GM23248 (cell line): Measurements from ENCODE around the gene YIPF1. TPM values are rescaled to one million over a fixed set of nuclear protein-coding genes. Genes with fewer than 3 reads are reported as not detected.
A peak's percentile ranks its signal among the peaks of the same experiment; 100 is the strongest.

Experiments
- DNase-seq: peaks from one replicate; pipeline ENCODE4 v3.0.0-alpha.2; 2015
- H2AFZ ChIP-seq: fragments of 200-600 bp; sonication (generic); 2 replicates; pipeline ENCODE4 v1.6.1; 2016; ENCODE audit warnings: antibody characterized with exemption
- H3F3A ChIP-seq: fragments of 200-600 bp; sonication (generic); 2 replicates; pipeline ENCODE4 v1.6.1; 2016; ENCODE audit warnings: mild to moderate bottlenecking, antibody characterized with exemption, mixed run types; ENCODE audit not compliant: insufficient read depth
- H3K27ac ChIP-seq: fragments of 200-600 bp; sonication (generic); 2 replicates; pipeline ENCODE4 v1.5.1; 2016; ENCODE audit warnings: mild to moderate bottlenecking
- H3K27me3 ChIP-seq: fragments of 200-600 bp; sonication (generic); replicated peaks from 2 replicates; pipeline ENCODE4 v1.6.1; 2016; ENCODE audit warnings: mild to moderate bottlenecking; ENCODE audit not compliant: insufficient read depth
- H3K36me3 ChIP-seq: fragments of 200-600 bp; sonication (generic); 2 replicates; pipeline ENCODE4 v1.6.1; 2016; ENCODE audit warnings: low read depth, mild to moderate bottlenecking
- H3K4me1 ChIP-seq: fragments of 200-600 bp; sonication (generic); 2 replicates; pipeline ENCODE4 v1.6.1; 2016; ENCODE audit warnings: mild to moderate bottlenecking; ENCODE audit not compliant: insufficient read depth
- H3K4me2 ChIP-seq: fragments of 200-600 bp; sonication (generic); one replicate; pipeline ENCODE4 v1.6.1; 2016; ENCODE audit warnings: mild to moderate bottlenecking; ENCODE audit not compliant: unreplicated experiment
- H3K4me3 ChIP-seq: fragments of 200-600 bp; sonication (generic); 2 replicates; pipeline ENCODE4 v1.5.1; 2016; ENCODE audit warnings: mild to moderate bottlenecking
- H3K79me2 ChIP-seq: fragments of 200-600 bp; sonication (generic); 2 replicates; pipeline ENCODE4 v1.6.1; 2016; ENCODE audit warnings: mild to moderate bottlenecking; ENCODE audit not compliant: insufficient read depth
- H3K9ac ChIP-seq: fragments of 200-600 bp; sonication (generic); 2 replicates; pipeline ENCODE4 v1.6.1; 2016; ENCODE audit warnings: mild to moderate bottlenecking
- H3K9me2 ChIP-seq: fragments of 200-600 bp; sonication (generic); 2 replicates; pipeline ENCODE4 v1.6.1; 2016; ENCODE audit warnings: mixed run types, mild to moderate bottlenecking, moderate library complexity; ENCODE audit not compliant: insufficient read depth
- H3K9me3 ChIP-seq: fragments of 200-600 bp; sonication (generic); one replicate; pipeline ENCODE4 v1.6.1; 2017; ENCODE audit warnings: low read depth
- H4K20me1 ChIP-seq: fragments of 200-600 bp; sonication (generic); 2 replicates; pipeline ENCODE4 v1.6.0; 2016; ENCODE audit not compliant: insufficient read depth
- EZH2 ChIP-seq: fragments of 200-600 bp; sonication (generic); IDR thresholded peaks from 2 replicates; pipeline ENCODE4 v1.6.1; 2018; ENCODE audit warnings: antibody characterized with exemption, mild to moderate bottlenecking; ENCODE audit not compliant: insufficient read depth, poor library complexity, severe bottlenecking
- EZH2phosphoT487 ChIP-seq: fragments of 200-600 bp; sonication (generic); IDR thresholded peaks from 2 replicates; pipeline ENCODE4 v1.6.1; 2018; ENCODE audit warnings: antibody characterized with exemption, moderate library complexity, mild to moderate bottlenecking, low read depth; ENCODE audit not compliant: insufficient read depth
- WGBS, 2 experiments: methylation state at CpG; one replicate each; pipeline ENCODE4 v1.1.6; 2015 to 2017; ENCODE audit warnings: low lambda C conversion rate in 2 of 2, low coverage in 1 of 2; ENCODE audit errors: missing lambda C conversion rate in 2 of 2; 5-methylcytosine and 5-hydroxymethylcytosine counted together
- in situ Hi-C: fragments of 300-500 bp; cut with MboI; formaldehyde crosslinking; loops from 2 replicates; pipeline ENCODE4 v1.15.0; 2020
- polyA plus RNA-seq: library from polyadenylated mRNA; unstranded; fragments of >200 nt; fragmentation: Nextera tagmentation; extraction: Ambion mirVana; gene quantifications from 2 replicates; pipeline ENCODE4 v1.2.1, GENCODE V29; 2016
- total RNA-seq: library from RNA; depleted of rRNA; stranded (reverse); fragments of >200 nt; shearing (Covaris generic); gene quantifications from 2 replicates; pipeline ENCODE4 v1.2.3, GENCODE V29; 2014

Gene YIPF1
- total and polyA plus RNA-seq, 2 experiments from 2014 or later, result 21.0 to 23.4 TPM

DNA sequence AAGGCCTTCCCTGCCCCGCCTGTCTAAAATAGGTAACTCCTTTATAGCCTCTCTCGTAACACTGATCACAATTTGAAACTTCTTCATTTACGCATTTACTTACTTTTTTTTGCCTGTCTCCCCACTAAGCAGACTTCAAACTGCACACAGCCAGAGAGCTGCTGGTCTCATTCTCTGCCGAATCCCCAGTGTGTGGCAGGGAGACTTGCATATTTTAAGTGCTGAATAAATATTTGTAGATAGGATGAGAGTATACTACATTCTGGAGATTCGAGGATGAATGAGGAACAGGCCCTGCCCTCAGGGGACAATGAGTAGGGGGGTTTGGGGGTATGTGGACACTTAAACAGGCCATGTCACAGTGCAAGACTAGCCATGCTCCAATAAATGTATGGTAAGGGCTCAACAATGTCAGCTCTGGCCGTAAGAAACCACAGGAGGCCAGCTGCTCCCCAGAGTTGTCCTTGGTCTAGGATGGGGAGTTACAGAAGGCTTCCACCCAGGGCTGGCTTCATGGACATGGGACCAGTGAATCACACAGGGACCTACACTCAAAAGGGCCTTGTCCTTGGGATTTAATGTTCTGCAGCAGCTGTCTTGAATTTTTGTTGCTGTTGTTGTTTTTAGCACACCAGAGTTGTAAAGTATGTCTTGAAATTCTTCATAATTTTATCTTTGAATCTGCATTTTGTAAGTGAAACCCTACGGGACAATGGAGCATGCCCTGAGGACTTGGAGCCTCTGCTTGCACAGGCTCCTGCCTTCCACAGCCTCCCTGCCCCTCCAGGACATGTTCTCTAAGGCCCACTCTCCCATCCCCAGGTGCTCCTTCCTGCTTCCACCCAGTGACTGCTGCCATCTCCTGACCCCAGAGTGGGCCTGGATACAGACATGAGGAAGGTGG lies 12.9 kb upstream of the YIPF1 start:
- Histone ChIP-seq H3K27me3 (no peaks in the 10 kb centered on the region), H3K4me1 (peaks cover 11% of the 10 kb centered on the region), H3K9me3 (no peaks in the 10 kb centered on the region), H3K79me2 (no peaks in the 10 kb centered on the region), H3F3A (peaks cover 17% of the 10 kb centered on the region), H3K4me3 (no peak overlapping the region), H3K27ac (no peak overlapping the region), H4K20me1 (no peaks in the 10 kb centered on the region), H3K4me2 (no peak overlapping the region), H3K9ac (no peak overlapping the region), H2AFZ (no peak overlapping the region), H3K36me3 (no peaks in the 10 kb centered on the region), H3K9me2 (no peaks in the 10 kb centered on the region)
- no peak for TF ChIP-seq EZH2
- TF ChIP-seq EZH2phosphoT487, result no peak
- no peak for DNase-seq
- WGBS, 2 experiments, result 76 to 77% methylated on average over 7 of the region's 7 CpGs
- in situ Hi-C loops, result no loop called here

DNA sequence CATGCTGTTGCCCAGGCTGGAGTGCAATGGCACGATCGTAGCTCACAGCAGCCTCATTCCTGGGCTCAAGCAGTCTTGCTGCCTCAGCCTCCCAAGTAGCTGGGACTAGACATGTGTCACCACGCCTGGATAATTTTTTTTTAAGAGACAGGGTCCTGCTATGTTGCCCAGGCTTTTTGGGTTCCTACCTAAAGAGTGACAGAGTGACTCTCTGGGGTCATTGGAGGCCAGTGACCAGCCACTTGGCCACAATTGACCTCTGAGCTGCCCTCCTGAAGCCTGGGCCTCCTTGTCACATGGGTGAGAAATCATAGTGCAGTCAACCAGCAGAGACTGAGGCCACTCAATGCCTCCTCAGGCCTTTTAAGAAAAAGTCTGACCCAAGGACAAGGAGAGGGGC lies 10.1 kb upstream of the YIPF1 start:
- H3F3A ChIP-seq, result peaks cover 33% of the 10 kb centered on the region
- H3K27me3 ChIP-seq, result no peaks in the 10 kb centered on the region
- no peak for TF ChIP-seq EZH2
- TF ChIP-seq EZH2phosphoT487, result no peak
- no peak overlapping the region for H2AFZ ChIP-seq
- H4K20me1 ChIP-seq, result no peaks in the 10 kb centered on the region
- DNase-seq, result no peak
- no peak overlapping the region for H3K9ac ChIP-seq
- no peak overlapping the region for H3K4me2 ChIP-seq
- in situ Hi-C loops, result no loop called here
- H3K36me3 ChIP-seq, result no peaks in the 10 kb centered on the region
- H3K9me3 ChIP-seq, result no peaks in the 10 kb centered on the region
- no peak overlapping the region for H3K27ac ChIP-seq
- H3K9me2 ChIP-seq, result no peaks in the 10 kb centered on the region
- no peak overlapping the region for H3K4me3 ChIP-seq
- no peaks in the 10 kb centered on the region for H3K79me2 ChIP-seq
- WGBS, 2 experiments, result 78 to 88% methylated on average over 3 of the region's 3 CpGs
- H3K4me1 ChIP-seq, result peaks cover 24% of the 10 kb centered on the region

DNA sequence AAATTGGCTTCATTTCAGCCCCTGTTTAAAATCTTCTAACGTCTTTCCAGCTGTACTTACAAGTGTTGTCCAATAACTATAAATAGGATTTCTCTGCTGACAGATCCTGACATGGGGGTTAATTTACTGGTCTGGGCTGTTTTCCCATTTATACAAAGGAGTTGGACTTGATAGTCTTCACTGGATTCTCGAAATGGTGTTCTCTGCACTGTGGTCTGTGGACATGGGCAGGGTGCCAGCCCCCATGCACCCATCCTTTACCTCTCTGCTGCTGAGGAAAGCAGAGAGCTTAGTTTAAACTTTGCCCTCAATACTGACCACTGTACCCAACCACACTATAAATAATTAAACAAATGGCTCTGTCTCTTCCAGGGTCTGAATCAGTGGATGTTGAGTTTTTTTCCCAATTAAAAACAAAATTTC lies 9.6 kb upstream of the YIPF1 start:
- H3F3A ChIP-seq, result peaks cover 33% of the 10 kb centered on the region
- no peak overlapping the region for H2AFZ ChIP-seq
- no peaks in the 10 kb centered on the region for H3K79me2 ChIP-seq
- no peak overlapping the region for H3K9ac ChIP-seq
- H3K4me2 ChIP-seq, result no peak overlapping the region
- H3K4me3 ChIP-seq, result no peak overlapping the region
- no peaks in the 10 kb centered on the region for H4K20me1 ChIP-seq
- TF ChIP-seq EZH2 (no peak), EZH2phosphoT487 (no peak)
- H3K9me2 ChIP-seq, result no peaks in the 10 kb centered on the region
- peaks cover 24% of the 10 kb centered on the region for H3K4me1 ChIP-seq
- WGBS, 2 experiments, result 6 to 12% methylated on average over 2 of the region's 2 CpGs
- no peak overlapping the region for H3K27ac ChIP-seq
- no peaks in the 10 kb centered on the region for H3K27me3 ChIP-seq
- in situ Hi-C loops, result no loop called here
- H3K9me3 ChIP-seq, result no peaks in the 10 kb centered on the region
- H3K36me3 ChIP-seq, result no peaks in the 10 kb centered on the region
- DNase-seq, result no peak

DNA sequence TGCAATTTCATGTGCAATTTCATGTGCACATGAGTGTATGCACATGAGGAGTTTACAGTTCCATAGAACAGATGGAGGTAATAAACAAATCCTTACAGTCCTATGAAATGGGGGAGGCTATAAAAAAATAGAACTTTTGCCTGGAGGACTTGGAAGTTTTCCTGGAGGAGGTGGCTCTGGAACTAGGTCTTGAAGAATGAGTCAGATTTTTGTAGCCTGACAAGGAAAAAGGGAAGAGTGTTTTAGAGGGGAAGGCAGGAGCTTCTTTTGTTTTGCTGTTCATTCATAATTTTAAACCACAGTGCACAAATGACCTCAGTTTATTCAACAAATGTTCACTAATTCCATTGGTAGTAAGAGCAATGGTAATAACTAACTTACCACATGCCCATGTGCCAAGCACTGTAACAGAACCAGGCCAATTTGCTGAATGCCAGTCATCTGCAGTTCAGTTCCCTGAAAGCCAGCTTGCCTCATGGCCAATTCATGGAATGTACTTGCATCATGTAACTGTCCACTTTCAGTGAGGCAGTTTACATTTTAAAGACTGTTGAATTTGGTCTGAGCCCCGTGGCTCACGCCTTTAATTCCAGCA lies 7.1 kb upstream of the YIPF1 start:
- Histone ChIP-seq H3K4me2 (peak overlapping the region; percentile 52), H3K4me1 (peaks cover 24% of the 10 kb centered on the region), H3K9me2 (no peaks in the 10 kb centered on the region), H2AFZ (peak overlapping the region; percentile 67), H3K4me3 (0 out of 2 replicates have a peak overlapping the region, but pooled peaks have one; percentile 5), H4K20me1 (no peaks in the 10 kb centered on the region), H3K9ac (peak overlapping the region; percentile 24), H3F3A (peaks cover 33% of the 10 kb centered on the region), H3K27me3 (no peaks in the 10 kb centered on the region), H3K27ac (peak overlapping the region; percentile 82), H3K9me3 (no peaks in the 10 kb centered on the region), H3K36me3 (no peaks in the 10 kb centered on the region), H3K79me2 (no peaks in the 10 kb centered on the region)
- no peak for TF ChIP-seq EZH2
- TF ChIP-seq EZH2phosphoT487, result no peak
- peak; percentile 91 for DNase-seq
- WGBS, 2 experiments, result 0 to 2% methylated on average over 2 of the region's 2 CpGs
- in situ Hi-C loops, result no loop called here
